Lower leg skin (tissue), 3 donors: ENCODE data around the gene PER3.

Source experiments
- CTCF ChIP-seq, 3 donors: fragments of 450-650 bp; IDR thresholded peaks; one replicate each; pipeline ENCODE4 v1.5.1; 2016; ENCODE audit warnings: antibody characterized with exemption in 3 of 3, mild to moderate bottlenecking in 3 of 3, moderate library complexity in 2 of 3
- POLR2A ChIP-seq, 2 donors: fragments of 450-650 bp; IDR thresholded peaks; one replicate each; pipeline ENCODE4 v1.6.1; 2016 to 2017; ENCODE audit warnings: antibody characterized with exemption in 2 of 2, mild to moderate bottlenecking in 1 of 2, moderate library complexity in 1 of 2

DNA sequence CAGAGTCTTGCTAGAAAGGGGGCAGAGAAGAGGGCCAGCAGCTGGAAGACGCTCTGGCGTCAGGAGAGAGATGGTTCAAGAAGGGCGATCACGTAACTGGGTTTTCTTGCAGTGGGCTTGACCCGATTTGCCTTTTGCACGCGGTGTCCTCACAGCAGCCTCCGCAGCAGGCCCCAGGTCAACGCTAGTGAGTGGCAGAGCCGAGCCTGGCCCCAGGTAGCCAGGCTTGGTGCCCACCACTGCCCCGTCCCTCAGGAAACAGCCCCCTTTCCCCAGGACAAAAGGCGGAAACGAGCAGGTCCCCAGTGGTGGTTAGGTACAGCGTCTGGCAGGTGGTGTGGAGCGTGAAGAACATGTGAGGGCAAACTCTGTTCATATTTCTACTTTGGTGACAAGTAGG, 77.4 kb downstream of the PER3 start:
- no peak for TF ChIP-seq CTCF (IDR thresholded peaks at IDR 0.05)
- no peak for TF ChIP-seq POLR2A (IDR thresholded peaks at IDR 0.05)
